H9 (cell line): Measurements from ENCODE around the gene TCERG1L. TPM values are rescaled to one million over a fixed set of nuclear protein-coding genes. Genes with fewer than 3 reads are reported as not detected.
A peak's percentile ranks its signal among the peaks of the same experiment; 100 is the strongest.

Experiments used
- DNase-seq: peaks from one replicate; pipeline ENCODE4 v3.0.0-alpha.2; 2017
- H2AFZ ChIP-seq: one replicate; pipeline ENCODE4 v1.6.1; 2013; ENCODE audit warnings: mild to moderate bottlenecking, low read length, control low read depth, moderate library complexity
- H2AK5ac ChIP-seq: 2 replicates; pipeline ENCODE4 v1.6.1; 2013; ENCODE audit warnings: low read length, control low read depth, mixed read lengths; ENCODE audit not compliant: insufficient read length
- H2BK120ac ChIP-seq: one replicate; pipeline ENCODE4 v1.6.1; 2013; ENCODE audit warnings: low read depth, mild to moderate bottlenecking, low read length, control low read depth, inconsistent platforms; ENCODE audit not compliant: poor library complexity, severe bottlenecking
- H2BK12ac ChIP-seq: 2 replicates; pipeline ENCODE4 v1.6.1; 2013; ENCODE audit warnings: low read length, control low read depth, mixed read lengths, low read depth; ENCODE audit not compliant: insufficient read length
- H2BK15ac ChIP-seq: 2 replicates; pipeline ENCODE4 v1.6.1; 2013; ENCODE audit warnings: low read depth, low read length, control low read depth
- H2BK20ac ChIP-seq: one replicate; pipeline ENCODE4 v1.6.1; 2013; ENCODE audit warnings: low read depth, mild to moderate bottlenecking, low read length, control low read depth, inconsistent platforms; ENCODE audit not compliant: poor library complexity, severe bottlenecking
- H2BK5ac ChIP-seq: 2 replicates; pipeline ENCODE4 v1.6.1; 2013; ENCODE audit warnings: low read length, control low read depth, mixed read lengths; ENCODE audit not compliant: insufficient read length
- H3K14ac ChIP-seq: 2 replicates; pipeline ENCODE4 v1.6.1; 2013; ENCODE audit warnings: low read length, control low read depth; ENCODE audit not compliant: insufficient read depth
- H3K18ac ChIP-seq: 2 replicates; pipeline ENCODE4 v1.6.1; 2013; ENCODE audit warnings: low read depth, mild to moderate bottlenecking, mixed read lengths, low read length, control low read depth; ENCODE audit not compliant: insufficient read length
- H3K23ac ChIP-seq: 2 replicates; pipeline ENCODE4 v1.6.1; 2013; ENCODE audit warnings: low read length, control low read depth, mixed read lengths, low read depth; ENCODE audit not compliant: insufficient read length
- H3K23me2 ChIP-seq: 2 replicates; pipeline ENCODE4 v1.6.1; 2013; ENCODE audit warnings: low read depth, mild to moderate bottlenecking, mixed read lengths, low read length, control low read depth; ENCODE audit not compliant: insufficient read length, poor library complexity, severe bottlenecking
- H3K27ac ChIP-seq: 2 replicates; pipeline ENCODE4 v1.5.1; 2013; ENCODE audit warnings: low read length, control low read depth, mixed read lengths, low read depth; ENCODE audit not compliant: insufficient read length
- H3K27me3 ChIP-seq: 2 replicates; pipeline ENCODE4 v1.6.1; 2013; ENCODE audit warnings: low read length, control low read depth, inconsistent platforms; ENCODE audit not compliant: insufficient read depth
- H3K4ac ChIP-seq: 2 replicates; pipeline ENCODE4 v1.6.1; 2013; ENCODE audit warnings: low read depth, mild to moderate bottlenecking, control low read depth, inconsistent platforms, low read length, moderate library complexity
- H3K4me1 ChIP-seq: 2 replicates; pipeline ENCODE4 v1.6.1; 2013; ENCODE audit warnings: low read length, control low read depth, inconsistent platforms; ENCODE audit not compliant: insufficient read depth
- H3K4me2 ChIP-seq: 2 replicates; pipeline ENCODE4 v1.6.1; 2013; ENCODE audit warnings: low read length, control low read depth, mixed read lengths; ENCODE audit not compliant: insufficient read length, insufficient read depth
- H3K56ac ChIP-seq: 2 replicates; pipeline ENCODE4 v1.6.1; 2013; ENCODE audit warnings: low read depth, mild to moderate bottlenecking, mixed read lengths, low read length, control low read depth; ENCODE audit not compliant: insufficient read length
- H3K79me1 ChIP-seq: 2 replicates; pipeline ENCODE4 v1.6.1; 2013; ENCODE audit warnings: low read depth, mild to moderate bottlenecking, moderate library complexity, low read length, control low read depth, inconsistent platforms; ENCODE audit not compliant: insufficient read depth, poor library complexity, severe bottlenecking
- H3K79me2 ChIP-seq: 2 replicates; pipeline ENCODE4 v1.6.1; 2013; ENCODE audit warnings: low read length, control low read depth, inconsistent platforms; ENCODE audit not compliant: insufficient read depth
- H3K9ac ChIP-seq: 2 replicates; pipeline ENCODE4 v1.6.1; 2013; ENCODE audit warnings: low read length, control low read depth, mixed read lengths; ENCODE audit not compliant: insufficient read length; ENCODE audit errors: extremely low read depth
- H3K9me3 ChIP-seq: one replicate; pipeline ENCODE4 v1.6.1; 2013; ENCODE audit warnings: low read depth, low read length, inconsistent platforms; ENCODE audit not compliant: control insufficient read depth
- H3T11ph ChIP-seq: one replicate; pipeline ENCODE4 v1.6.1; 2013; ENCODE audit warnings: mild to moderate bottlenecking, low read length, control low read depth, inconsistent platforms
- H4K20me1 ChIP-seq: one replicate; pipeline ENCODE4 v1.6.1; 2013; ENCODE audit not compliant: control insufficient read depth, insufficient read length, insufficient read depth
- H4K5ac ChIP-seq: 2 replicates; pipeline ENCODE4 v1.6.1; 2013; ENCODE audit warnings: low read depth, mild to moderate bottlenecking, mixed read lengths, low read length, control low read depth; ENCODE audit not compliant: insufficient read length
- H4K8ac ChIP-seq: replicated peaks from 2 replicates; pipeline ENCODE4 v1.6.1; 2013; ENCODE audit warnings: low read length, control low read depth, mixed read lengths, low read depth; ENCODE audit not compliant: insufficient read length
- H4K91ac ChIP-seq: 2 replicates; pipeline ENCODE4 v1.6.1; 2013; ENCODE audit warnings: low read depth, mild to moderate bottlenecking, moderate library complexity, mixed read lengths, low read length, control low read depth; ENCODE audit not compliant: insufficient read length
- H3K27ac Mint-ChIP-seq, 3 experiments: 2 replicates in 2 of 3; 3 replicates in 1 of 3; pipeline ENCODE4 v1.8.0; 2020 to 2021; ENCODE audit warnings: mixed read lengths in 3 of 3, mild to moderate bottlenecking in 1 of 3, moderate library complexity in 1 of 3
- H3K27me3 Mint-ChIP-seq: 2 replicates; pipeline ENCODE4 v1.8.0; 2021; ENCODE audit warnings: low read depth, mild to moderate bottlenecking, moderate library complexity, mixed read lengths
- H3K36me3 Mint-ChIP-seq, 3 experiments: 2 replicates in 2 of 3; 3 replicates in 1 of 3; pipeline ENCODE4 v1.8.0; 2020 to 2021; ENCODE audit warnings: low read depth in 3 of 3, mixed read lengths in 3 of 3; ENCODE audit not compliant: insufficient read depth in 1 of 3
- H3K4me1 Mint-ChIP-seq, 2 experiments: 2 replicates each; pipeline ENCODE4 v1.8.0; 2020; ENCODE audit warnings: mixed read lengths in 2 of 2
- H3K4me3 Mint-ChIP-seq, 2 experiments: 2 replicates in 1 of 2; 3 replicates in 1 of 2; pipeline ENCODE4 v1.8.0; 2020 to 2021; ENCODE audit warnings: mild to moderate bottlenecking in 2 of 2, mixed read lengths in 2 of 2, moderate library complexity in 1 of 2
- H3K9me3 Mint-ChIP-seq, 2 experiments: 2 replicates in 1 of 2; 3 replicates in 1 of 2; pipeline ENCODE4 v1.8.0; 2020; ENCODE audit warnings: mild to moderate bottlenecking in 2 of 2, mixed read lengths in 2 of 2, moderate library complexity in 1 of 2
- WGBS: extraction: QIAGEN DNeasy Blood & Tissue Kit; methylation state at CpG from one replicate; pipeline ENCODE4 v1.1.7; 2013; ENCODE audit warnings: missing lambda C conversion rate, low lambda C conversion rate, mixed read lengths; ENCODE audit not compliant: insufficient read length; ENCODE audit errors: extremely low coverage; 5-methylcytosine and 5-hydroxymethylcytosine counted together
- total RNA-seq: library from RNA; stranded (reverse); gene quantifications from 2 replicates; pipeline ENCODE4 v1.2.1, GENCODE V29; 2021
- TF ChIP-seq, protein P1 (sequence below): fragments of 200-600 bp; sonication (generic); conservative IDR thresholded peaks from 3 replicates; pipeline ENCODE4 v1.8.0; 2021; ENCODE audit warnings: antibody characterized with exemption, mild to moderate bottlenecking

Gene TCERG1L
- total RNA-seq, 1 experiment from 2014 or later, result 3.3 TPM

DNA sequence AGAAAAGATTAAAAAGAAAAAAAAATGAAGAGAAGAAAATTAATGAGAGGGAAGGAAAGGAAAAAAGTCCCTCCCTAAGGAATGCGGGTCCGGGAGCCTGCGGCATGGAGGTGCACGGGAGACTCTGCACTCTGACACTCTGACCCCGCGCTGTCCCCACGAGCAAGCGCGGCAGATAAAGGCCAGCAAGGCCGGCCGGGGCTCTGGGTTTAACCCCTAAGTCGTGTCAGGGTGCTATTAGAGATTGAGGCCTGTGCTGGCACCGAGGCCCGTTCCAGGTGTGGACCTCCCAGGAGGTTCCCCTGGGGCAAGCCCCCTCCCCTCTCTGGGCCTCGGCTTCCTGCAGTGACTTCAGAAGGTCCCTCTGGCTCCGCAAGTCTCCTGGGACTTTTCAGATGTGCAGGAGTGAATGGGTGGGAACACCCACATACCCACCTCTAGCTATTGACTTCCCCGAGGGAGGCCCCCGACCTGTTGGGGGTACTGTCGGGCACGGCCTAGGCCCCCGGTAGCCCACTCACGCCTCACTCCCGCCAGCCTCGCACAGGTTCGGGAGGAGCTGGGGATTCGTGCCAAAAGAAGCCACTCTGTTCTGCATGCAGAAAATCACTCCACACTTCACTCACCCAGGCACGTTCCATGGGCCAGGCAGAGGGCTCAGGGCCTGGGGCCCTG lies 164.1 kb downstream of the TCERG1L start:
- Histone ChIP-seq H4K20me1 (no peaks in the 10 kb centered on the region), H3K27ac (no peak overlapping the region), H3K4me1 (no peaks in the 10 kb centered on the region), H4K91ac (no peak overlapping the region), H2BK5ac (no peak overlapping the region), H3K79me1 (no peaks in the 10 kb centered on the region), H3T11ph (no peak overlapping the region), H3K9me3 (no peaks in the 10 kb centered on the region), H2AK5ac (no peak overlapping the region), H3K27me3 (no peaks in the 10 kb centered on the region), H3K14ac (peak overlapping the region; percentile 53; the same call in 1 of the 2 replicates), H3K79me2 (no peaks in the 10 kb centered on the region), H3K56ac (no peak overlapping the region), H3K18ac (no peak overlapping the region), H3K9ac (no peak overlapping the region), H3K23ac (no peak overlapping the region), H2BK15ac (no peak overlapping the region), H2BK20ac (no peak overlapping the region), H4K8ac (no peak overlapping the region), H4K5ac (no peak overlapping the region), H2AFZ (no peak overlapping the region), H2BK12ac (no peak overlapping the region), H3K4me2 (no peak overlapping the region), H3K23me2 (no peaks in the 10 kb centered on the region), H3K4ac (no peak overlapping the region), H2BK120ac (no peak overlapping the region)
- no peak overlapping the region for H3K27ac Mint-ChIP-seq
- H3K36me3 Mint-ChIP-seq, result peaks cover 22 to 33% (median 28%) of the 10 kb centered on the region in 3 experiments
- peaks cover 19 to 38% of the 10 kb centered on the region in 2 experiments for H3K4me1 Mint-ChIP-seq
- DNase-seq, result no peak
- H3K27me3 Mint-ChIP-seq, result peaks cover 2% of the 10 kb centered on the region
- peaks cover 19 to 31% of the 10 kb centered on the region in 2 experiments for H3K9me3 Mint-ChIP-seq
- WGBS, result no CpG with 5 or more reads among the region's 27 CpGs
- TF ChIP-seq, protein P1, sequence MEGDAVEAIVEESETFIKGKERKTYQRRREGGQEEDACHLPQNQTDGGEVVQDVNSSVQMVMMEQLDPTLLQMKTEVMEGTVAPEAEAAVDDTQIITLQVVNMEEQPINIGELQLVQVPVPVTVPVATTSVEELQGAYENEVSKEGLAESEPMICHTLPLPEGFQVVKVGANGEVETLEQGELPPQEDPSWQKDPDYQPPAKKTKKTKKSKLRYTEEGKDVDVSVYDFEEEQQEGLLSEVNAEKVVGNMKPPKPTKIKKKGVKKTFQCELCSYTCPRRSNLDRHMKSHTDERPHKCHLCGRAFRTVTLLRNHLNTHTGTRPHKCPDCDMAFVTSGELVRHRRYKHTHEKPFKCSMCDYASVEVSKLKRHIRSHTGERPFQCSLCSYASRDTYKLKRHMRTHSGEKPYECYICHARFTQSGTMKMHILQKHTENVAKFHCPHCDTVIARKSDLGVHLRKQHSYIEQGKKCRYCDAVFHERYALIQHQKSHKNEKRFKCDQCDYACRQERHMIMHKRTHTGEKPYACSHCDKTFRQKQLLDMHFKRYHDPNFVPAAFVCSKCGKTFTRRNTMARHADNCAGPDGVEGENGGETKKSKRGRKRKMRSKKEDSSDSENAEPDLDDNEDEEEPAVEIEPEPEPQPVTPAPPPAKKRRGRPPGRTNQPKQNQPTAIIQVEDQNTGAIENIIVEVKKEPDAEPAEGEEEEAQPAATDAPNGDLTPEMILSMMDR, result no peak
- H3K4me3 Mint-ChIP-seq, result no peak overlapping the region
